Activated CD8-positive, alpha-beta memory T cell treated with anti-CD3 and anti-CD28 coated beads, Interleukin-2, amount 50 U/mL, for 48 hours (primary cell): ENCODE data around the gene SCN2A.

Experiments
- DNase-seq: peaks from one replicate; pipeline ENCODE4 v3.0.0-alpha.2; 2020

SCN2A gene

DNA sequence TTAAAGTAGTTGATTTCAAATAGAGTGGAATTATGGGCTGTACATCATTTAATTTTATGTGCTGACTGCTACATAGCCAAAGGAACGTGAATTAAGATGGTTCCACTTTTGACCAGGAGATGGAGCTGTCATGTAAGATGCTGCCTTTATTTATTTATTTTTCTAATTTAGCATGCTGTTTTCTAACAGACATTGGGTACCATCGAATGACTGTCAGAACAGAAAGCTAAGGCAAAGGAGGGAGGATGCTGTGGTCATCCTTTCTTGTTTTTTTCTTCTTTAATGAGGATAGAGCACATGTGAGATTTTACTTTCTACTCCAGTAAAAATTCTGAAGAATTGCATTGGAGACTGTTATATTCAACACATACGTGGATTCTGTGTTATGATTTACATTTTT, at the start of gene SCN2A:
Gene SCN2A, plus strand, starts transcription at position 185 of the 400 bp plus-strand sequence. CDS start 56,410 bp downstream, outside the sequence.
- DNase-seq, result no peak

DNA sequence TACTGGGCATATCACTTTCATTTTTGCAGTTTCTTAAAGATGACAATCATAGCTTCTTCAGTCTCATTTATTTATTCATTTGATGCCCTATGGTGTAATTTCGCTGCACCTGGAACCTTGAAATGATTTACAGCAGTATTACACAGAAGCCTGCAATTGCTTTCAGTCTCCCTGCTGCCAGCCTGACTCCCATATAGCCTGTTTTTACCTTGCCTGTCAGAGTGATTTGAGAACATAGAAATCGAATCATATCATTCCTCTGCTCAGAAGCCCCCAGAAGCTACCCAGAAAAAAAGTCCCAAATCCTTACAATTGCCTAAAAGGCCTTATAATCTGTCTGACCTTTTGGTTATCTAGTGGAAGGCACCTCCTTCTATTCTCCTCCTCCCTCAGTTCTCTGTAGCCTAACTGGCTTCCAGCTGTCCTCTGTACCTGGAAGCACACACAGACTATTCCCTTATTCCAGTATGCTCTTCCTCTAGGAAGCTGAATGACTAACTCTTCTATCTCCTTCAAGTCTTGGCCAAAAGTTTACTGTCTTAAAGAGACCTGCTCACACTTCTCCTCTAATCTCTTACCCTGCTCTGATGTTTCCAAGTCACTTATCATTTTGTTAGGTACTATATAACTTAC, 48.0 kb upstream of the SCN2A start:
- no peak for DNase-seq

GRCh38 chr2:165192729-165193128, 46.5 kb upstream of the SCN2A start:
- no peak for DNase-seq

- DNase-seq, result no peak
Observed at GRCh38 chr2:165193178-165193777, 45.9 kb upstream of the SCN2A start.

DNA sequence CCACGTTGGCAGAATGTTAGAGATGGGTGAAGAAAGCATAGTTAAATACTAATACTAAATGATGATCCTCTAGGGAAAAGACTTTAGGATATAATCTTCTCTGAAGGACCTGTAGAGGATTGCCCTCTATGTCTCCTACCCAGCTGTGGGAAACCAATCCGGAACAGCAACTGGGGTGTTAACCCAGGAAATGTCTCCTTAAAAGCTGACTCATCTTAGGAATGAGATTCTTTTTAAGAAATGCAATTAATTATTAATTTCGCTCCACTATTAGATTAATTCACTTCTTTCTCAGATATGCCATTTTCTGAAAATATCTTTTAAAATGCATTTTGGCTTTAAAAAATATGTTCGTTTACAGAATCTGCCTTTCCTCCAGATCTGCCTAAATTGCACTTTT, 42.8 kb upstream of the SCN2A start:
- DNase-seq, result no peak

- DNase-seq, result no peak
Observed at GRCh38 chr2:165197346-165197745, 41.9 kb upstream of the SCN2A start.

GRCh38 chr2:165198181-165198580, 41.0 kb upstream of the SCN2A start:
- no peak for DNase-seq

GRCh38 chr2:165202239-165202638, 37.0 kb upstream of the SCN2A start:
- DNase-seq, result no peak

- no peak for DNase-seq
Observed at GRCh38 chr2:165203689-165204559, 35.3 kb upstream of the SCN2A start, which contains the start of gene SCN3A. Gene SCN3A (minus strand): TSS chr2:165204050. CDS start chr2:165176394, 27,656 bp downstream.

DNA sequence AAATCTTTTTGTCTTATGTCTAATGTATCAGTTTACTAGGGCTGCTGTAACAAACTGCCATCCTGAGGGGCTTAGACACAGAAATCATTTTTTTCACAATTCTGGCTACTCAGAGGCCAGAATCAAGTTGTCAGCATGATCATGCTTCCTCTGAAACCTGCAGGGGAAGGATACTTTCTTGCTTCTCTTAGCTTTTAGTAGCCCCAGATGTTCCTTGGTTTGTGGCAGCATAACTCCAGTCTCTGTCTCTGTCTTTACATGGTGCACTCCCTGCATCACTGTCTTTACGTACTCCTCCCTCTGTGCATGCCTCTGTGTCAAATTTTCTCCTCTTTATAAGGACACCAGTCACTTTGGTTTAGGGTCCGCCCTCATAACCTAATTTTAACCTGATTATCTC, 33.3 kb upstream of the SCN2A start:
- DNase-seq, result no peak

DNA sequence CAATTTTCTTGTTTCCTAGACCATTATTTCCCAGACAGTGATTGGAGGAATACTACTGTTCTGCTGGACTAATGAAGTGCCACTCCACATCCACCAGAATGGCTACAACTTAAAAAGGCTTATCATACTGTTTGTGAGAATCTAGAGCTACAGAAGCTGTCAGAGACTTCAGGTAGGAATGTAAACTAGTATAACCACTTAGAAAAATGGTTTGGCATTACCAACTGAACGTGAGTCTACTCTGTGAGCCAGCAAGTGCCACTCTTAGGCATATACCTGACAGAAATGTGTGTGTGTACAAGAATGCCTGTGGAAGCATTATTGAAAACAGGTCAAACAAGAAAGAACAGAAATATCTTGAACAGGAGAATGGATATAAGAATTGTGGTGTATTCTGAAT, 31.1 kb upstream of the SCN2A start:
- DNase-seq, result no peak

DNA sequence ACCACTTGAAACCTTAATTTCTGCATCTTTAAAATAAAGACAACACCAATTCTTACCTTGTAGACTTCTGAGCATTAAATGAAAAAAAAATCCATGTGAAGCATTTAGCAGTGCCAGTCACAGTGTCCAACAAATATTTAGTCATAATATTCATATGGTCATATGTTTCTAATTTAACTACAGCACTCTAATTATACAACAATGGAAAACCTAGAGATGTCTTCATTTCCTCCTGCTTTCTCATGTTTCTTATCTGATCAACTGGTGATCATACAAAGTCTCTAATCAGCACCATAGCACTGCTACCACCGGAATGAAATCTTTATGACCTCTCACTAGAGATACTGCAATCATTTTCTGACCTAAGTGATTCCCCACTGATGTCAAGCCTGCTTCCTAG, 25.1 kb upstream of the SCN2A start:
- no peak for DNase-seq

DNA sequence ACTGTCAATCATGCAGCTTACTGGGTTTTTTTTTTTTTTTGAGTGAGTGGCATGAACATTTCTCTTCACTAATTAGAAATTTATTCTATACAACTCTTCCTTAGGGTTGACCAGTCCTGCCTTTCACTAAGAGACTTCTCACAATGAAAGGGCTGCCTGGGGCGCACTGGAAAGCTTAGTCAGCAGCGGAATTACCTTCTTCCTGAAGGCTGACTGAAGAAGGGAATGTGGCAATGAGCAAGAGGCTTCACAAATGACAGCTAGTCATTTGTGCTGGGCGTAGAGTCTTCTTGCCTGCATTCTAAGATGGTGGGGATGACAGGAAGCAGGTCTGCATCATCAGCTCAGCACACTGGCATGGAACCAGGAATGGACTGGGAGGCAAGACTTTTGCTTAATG, 19.7 kb upstream of the SCN2A start:
- DNase-seq, result no peak

GRCh38 chr2:165224941-165225340, 14.3 kb upstream of the SCN2A start:
- DNase-seq, result no peak

DNA sequence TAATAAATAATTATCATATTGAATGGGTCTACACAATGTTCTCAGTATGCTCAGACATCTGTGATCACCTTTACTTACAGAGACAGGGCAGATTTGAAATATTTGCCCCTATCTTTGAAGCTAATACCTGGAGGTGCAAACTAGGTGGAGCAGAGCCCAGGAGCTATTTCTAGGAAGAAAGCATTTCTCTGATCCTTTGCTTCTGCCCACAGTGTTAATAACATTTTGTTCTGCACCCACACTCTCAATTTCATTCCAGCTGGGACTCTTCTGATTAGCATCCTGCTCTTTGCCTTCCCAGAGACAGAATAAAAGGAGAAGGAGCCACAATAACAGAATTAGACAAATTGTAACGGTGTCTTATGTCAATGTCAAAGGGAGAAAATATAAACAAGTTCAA, 11.6 kb upstream of the SCN2A start:
- no peak for DNase-seq

- DNase-seq, result no peak
Observed at GRCh38 chr2:165237056-165237455, 2.2 kb upstream of the SCN2A start.

- DNase-seq, result no peak
Observed at GRCh38 chr2:165238295-165238694, 919 bp upstream of the SCN2A start.

DNA sequence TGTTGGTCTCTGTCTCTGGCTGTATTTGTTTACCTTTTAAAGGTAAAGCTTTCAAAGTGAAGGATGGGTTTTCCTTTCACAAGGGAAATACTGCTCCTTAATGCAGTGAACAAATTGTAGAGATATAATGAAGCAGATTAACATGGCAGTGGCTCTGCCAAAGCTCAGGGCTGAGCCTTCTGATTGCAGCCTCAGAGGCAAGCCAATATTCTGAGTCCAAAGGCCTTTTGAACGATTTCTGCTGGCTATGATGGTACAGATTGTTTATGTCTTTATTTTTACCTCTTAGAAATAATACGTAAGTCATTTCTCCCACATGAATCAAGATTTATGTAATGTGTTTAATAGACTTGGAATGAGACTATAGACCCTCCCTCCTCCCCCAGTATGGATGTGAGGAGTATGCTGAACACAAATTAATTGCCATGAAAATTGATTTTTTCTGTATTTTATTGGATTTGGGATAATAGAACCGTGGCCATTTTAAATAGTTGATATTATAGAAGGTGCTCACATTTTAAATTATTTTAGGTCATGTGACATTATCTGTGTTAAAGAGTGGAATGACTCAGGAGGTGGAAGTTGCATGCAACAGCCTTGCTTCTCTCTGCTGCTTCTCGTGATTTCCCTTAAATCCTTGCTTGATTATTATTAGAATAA, 772 bp downstream of the SCN2A start:
- no peak for DNase-seq

- no peak for DNase-seq
Observed at GRCh38 chr2:165240916-165241315, 1.7 kb downstream of the SCN2A start.

DNA sequence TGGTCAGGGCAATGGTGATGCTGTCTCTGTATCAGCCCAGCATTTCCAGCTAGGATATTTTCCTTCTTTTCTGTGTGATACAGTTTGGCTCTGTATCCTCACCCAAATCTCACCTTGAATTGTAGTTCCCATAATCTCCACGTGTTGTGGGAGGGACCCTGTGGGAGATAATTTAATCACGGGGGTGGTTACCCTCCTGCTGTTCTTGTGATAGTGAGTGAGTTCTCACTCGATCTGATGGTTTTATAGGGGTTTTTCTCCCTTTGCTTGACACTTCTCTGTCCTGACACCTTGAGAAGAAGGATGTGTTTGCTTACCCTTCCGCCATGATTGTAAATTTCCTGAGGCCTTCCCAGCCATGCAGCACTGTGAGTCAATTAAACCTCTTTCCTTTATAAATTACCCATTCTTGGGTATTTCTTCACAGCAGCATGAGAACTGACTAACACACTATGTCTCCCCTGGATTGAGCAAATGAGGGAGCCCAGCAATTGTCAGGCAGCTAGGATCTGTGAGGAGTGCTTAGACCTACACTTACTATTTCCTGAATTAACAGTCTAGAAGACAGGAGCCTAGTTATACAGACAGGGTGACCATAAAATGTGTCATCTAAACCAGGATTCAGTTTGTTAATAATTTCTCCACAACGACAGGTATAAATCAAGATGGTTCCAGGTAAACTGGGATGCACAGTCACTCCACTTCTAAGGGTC, 6.0 kb downstream of the SCN2A start:
- DNase-seq, result no peak

DNA sequence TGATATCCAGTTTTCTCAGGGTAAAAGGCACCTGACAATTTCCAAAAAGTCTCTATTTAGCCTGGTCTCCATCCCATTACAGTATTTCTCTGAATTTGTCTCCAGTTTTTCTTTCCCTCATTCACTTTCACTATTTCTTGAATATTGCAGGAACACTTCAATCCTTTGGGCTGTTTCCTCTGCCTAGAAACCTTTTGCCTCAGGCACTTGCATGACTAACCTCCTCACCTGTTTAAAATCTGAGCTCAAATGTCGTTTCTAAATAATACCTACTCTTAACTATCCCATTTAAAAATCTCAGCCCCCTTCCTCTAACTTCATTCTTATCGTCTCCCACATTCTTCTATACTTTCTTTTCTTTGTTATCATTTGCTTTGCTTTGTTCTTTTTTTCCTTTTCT, 9.0 kb downstream of the SCN2A start:
- no peak for DNase-seq

DNA sequence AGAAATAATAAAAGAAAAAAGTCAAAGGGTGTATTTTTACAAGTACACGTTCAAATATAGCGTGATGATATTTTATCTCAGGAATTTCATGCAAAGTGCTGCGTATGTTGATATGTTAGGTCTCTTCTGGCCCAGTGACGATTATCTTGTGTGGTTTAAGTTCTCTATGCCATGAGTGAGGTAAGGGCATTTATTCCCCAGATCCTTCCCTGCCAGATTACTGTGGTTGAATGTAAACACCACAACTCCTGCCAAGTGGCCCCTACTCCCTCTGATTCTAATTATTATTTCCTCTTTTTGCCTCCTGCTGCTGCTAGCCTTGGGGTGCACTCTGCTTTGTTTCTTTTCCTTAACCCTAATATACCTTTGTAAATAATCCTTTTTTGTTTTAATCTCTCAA, 12.2 kb downstream of the SCN2A start:
- no peak for DNase-seq

DNA sequence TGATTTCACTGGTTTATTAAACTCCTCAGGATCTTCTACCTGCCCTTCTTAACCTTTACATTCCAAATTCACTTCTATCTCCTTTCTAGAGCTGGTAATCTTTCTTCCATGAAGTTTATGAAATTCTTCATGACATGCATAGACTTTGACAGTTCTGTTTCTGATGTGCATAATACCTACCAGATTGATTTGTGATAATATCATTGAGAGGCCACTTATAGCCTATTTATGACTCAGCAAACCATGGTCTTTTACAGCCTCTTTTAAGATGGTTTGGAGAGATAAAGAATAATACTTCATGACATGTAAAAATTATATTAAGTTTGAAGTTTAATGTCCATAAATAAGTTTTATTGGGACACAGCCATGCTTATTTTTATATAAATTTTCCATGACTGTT, 14.0 kb downstream of the SCN2A start:
- no peak for DNase-seq
